HepG2 (cell line): ENCODE data around the gene PCYOX1L. TPM values are rescaled to one million over a fixed set of nuclear protein-coding genes. Genes with fewer than 3 reads are reported as not detected.
A peak's percentile ranks its signal among the peaks of the same experiment; 100 is the strongest.

Source experiments
- EEA1 ChIP-seq: sonication (generic); formaldehyde crosslinking; IDR thresholded peaks from 2 replicates; pipeline ENCODE4 v1.5.1; 2020; ENCODE audit warnings: mild to moderate bottlenecking, missing genetic modification reagents, borderline replicate concordance
- HDAC6 ChIP-seq: fragments of 200-600 bp; sonication (generic); IDR thresholded peaks from 2 replicates; pipeline ENCODE4 v1.7.0; 2017; ENCODE audit warnings: mild to moderate bottlenecking, antibody characterized with exemption, low read length, low read depth
- MYC ChIP-seq: sonication (generic); formaldehyde crosslinking; IDR thresholded peaks from 2 replicates; pipeline ENCODE4 v1.9.0; 2021; ENCODE audit warnings: missing genetic modification reagents, borderline replicate concordance
- RFXANK ChIP-seq: IDR thresholded peaks from 2 replicates; pipeline ENCODE4 v1.6.1; 2016
- XRCC5 ChIP-seq: fragments of 200-400 bp; formaldehyde crosslinking; optimal IDR thresholded peaks from 2 replicates; pipeline ENCODE3; 2017; ENCODE audit warnings: mild to moderate bottlenecking, low read length
- ZNF570 ChIP-seq: sonication (generic); formaldehyde crosslinking; IDR thresholded peaks from 2 replicates; pipeline ENCODE4 v1.4.0; 2020; ENCODE audit warnings: mild to moderate bottlenecking, missing genetic modification reagents, borderline replicate concordance
- ZNF577 ChIP-seq: sonication (generic); formaldehyde crosslinking; IDR thresholded peaks from 2 replicates; pipeline ENCODE4 v1.4.0; 2020; ENCODE audit warnings: mild to moderate bottlenecking, low read depth, missing genetic modification reagents, borderline replicate concordance
- ZNF614 ChIP-seq: IDR thresholded peaks from 2 replicates; pipeline ENCODE4 v1.6.1; 2018; ENCODE audit warnings: missing biosample characterization, missing genetic modification reagents, inconsistent platforms, borderline replicate concordance
- ZNF616 ChIP-seq: sonication (generic); formaldehyde crosslinking; IDR thresholded peaks from 2 replicates; pipeline ENCODE4 v1.5.0; 2020; ENCODE audit warnings: low read depth, mild to moderate bottlenecking, missing genetic modification reagents
- polyA plus RNA-seq, 8 experiments: library from polyadenylated mRNA; depleted of rRNA in 3 of 8; stranded (reverse) in 7 of 8; unstranded in 1 of 8; fragments of >200 nt; fragmentation: Illumina TruSeq in 4 of 8; extraction: Trizol in 4 of 8; gene quantifications; 2 replicates each; pipeline versions ENCODE4 v1.2.1 to v1.2.3, GENCODE V29; 2011 to 2016; ENCODE audit warnings: low read depth in 4 of 8, missing spikeins in 1 of 8, mixed read lengths in 1 of 8; ENCODE audit not compliant: insufficient read depth in 1 of 8
- total RNA-seq, 5 experiments: library from RNA; depleted of rRNA; stranded (reverse); fragments of >200 nt; fragmentation: Illumina TruSeq; extraction: Trizol; gene quantifications; 2 replicates each; pipeline ENCODE4 v1.2.3, GENCODE V29; 2016; ENCODE audit warnings: low read depth in 1 of 5
- TF ChIP-seq, protein P1 (sequence below), 2 experiments: fragments of 450-650 bp in 1 of 2; sonication (generic) in 1 of 2; formaldehyde crosslinking in 1 of 2; IDR thresholded peaks; 2 replicates each; pipeline versions ENCODE4 v1.6.1 to v1.8.0; 2016 to 2022; ENCODE audit warnings: antibody characterized with exemption in 1 of 2, mild to moderate bottlenecking in 1 of 2, missing genetic modification reagents in 1 of 2
- TF ChIP-seq, protein P2 (sequence below): sonication (generic); formaldehyde crosslinking; IDR thresholded peaks from 2 replicates; pipeline ENCODE4 v1.8.0; 2022; ENCODE audit warnings: mild to moderate bottlenecking, missing genetic modification reagents, moderate library complexity
- TF ChIP-seq, protein P3 (sequence below): sonication (generic); formaldehyde crosslinking; IDR thresholded peaks from 2 replicates; pipeline ENCODE4 v1.4.0; 2020; ENCODE audit warnings: missing genetic modification reagents
- TF ChIP-seq, protein P4 (sequence below), 2 experiments: sonication (generic) in 1 of 2; formaldehyde crosslinking in 1 of 2; IDR thresholded peaks; 2 replicates each; pipeline versions ENCODE4 v1.4.0 to v1.6.1; 2018 to 2020; ENCODE audit warnings: missing genetic modification reagents in 2 of 2, borderline replicate concordance in 1 of 2, low read depth in 1 of 2, mild to moderate bottlenecking in 1 of 2, missing biosample characterization in 1 of 2
- TF ChIP-seq, protein P5 (sequence below): sonication (generic); formaldehyde crosslinking; IDR thresholded peaks from 2 replicates; pipeline ENCODE4 v1.5.0; 2020; ENCODE audit warnings: missing genetic modification reagents

Gene PCYOX1L
- total and polyA plus RNA-seq, 2 of the 13 experiments (the other 11 are each of a cell fraction or from before 2014, with no cell fraction given) = 1.00 to 3.7 TPM

DNA sequence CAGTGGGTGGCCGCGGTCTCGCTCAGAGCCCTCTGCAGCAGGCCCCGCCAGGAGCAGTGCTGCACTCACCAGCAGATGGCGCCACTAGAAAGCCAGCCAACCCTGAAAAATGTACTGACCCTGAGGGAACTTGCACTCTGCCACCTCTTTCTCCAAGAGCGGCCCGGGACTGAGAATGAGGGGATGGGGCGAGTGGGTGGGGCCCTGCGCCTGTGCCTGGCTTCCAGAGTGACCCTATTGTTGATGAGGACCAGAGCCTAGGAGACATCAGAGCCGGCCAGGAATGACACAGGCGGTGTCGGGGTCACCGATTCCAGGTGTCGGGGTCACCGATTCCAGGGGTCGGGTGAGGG is 24.1 kb downstream of the PCYOX1L start (continued):
- TF ChIP-seq, protein P1, sequence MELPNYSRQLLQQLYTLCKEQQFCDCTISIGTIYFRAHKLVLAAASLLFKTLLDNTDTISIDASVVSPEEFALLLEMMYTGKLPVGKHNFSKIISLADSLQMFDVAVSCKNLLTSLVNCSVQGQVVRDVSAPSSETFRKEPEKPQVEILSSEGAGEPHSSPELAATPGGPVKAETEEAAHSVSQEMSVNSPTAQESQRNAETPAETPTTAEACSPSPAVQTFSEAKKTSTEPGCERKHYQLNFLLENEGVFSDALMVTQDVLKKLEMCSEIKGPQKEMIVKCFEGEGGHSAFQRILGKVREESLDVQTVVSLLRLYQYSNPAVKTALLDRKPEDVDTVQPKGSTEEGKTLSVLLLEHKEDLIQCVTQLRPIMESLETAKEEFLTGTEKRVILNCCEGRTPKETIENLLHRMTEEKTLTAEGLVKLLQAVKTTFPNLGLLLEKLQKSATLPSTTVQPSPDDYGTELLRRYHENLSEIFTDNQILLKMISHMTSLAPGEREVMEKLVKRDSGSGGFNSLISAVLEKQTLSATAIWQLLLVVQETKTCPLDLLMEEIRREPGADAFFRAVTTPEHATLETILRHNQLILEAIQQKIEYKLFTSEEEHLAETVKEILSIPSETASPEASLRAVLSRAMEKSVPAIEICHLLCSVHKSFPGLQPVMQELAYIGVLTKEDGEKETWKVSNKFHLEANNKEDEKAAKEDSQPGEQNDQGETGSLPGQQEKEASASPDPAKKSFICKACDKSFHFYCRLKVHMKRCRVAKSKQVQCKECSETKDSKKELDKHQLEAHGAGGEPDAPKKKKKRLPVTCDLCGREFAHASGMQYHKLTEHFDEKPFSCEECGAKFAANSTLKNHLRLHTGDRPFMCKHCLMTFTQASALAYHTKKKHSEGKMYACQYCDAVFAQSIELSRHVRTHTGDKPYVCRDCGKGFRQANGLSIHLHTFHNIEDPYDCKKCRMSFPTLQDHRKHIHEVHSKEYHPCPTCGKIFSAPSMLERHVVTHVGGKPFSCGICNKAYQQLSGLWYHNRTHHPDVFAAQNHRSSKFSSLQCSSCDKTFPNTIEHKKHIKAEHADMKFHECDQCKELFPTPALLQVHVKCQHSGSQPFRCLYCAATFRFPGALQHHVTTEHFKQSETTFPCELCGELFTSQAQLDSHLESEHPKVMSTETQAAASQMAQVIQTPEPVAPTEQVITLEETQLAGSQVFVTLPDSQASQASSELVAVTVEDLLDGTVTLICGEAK (IDR thresholded peaks at IDR 0.05) = no peak
- TF ChIP-seq, protein P1 (CRISPR knock-in tag; IDR thresholded peaks at IDR 0.05) = no peak
- peak; percentile 57 for TF ChIP-seq XRCC5
- TF ChIP-seq, protein P2, sequence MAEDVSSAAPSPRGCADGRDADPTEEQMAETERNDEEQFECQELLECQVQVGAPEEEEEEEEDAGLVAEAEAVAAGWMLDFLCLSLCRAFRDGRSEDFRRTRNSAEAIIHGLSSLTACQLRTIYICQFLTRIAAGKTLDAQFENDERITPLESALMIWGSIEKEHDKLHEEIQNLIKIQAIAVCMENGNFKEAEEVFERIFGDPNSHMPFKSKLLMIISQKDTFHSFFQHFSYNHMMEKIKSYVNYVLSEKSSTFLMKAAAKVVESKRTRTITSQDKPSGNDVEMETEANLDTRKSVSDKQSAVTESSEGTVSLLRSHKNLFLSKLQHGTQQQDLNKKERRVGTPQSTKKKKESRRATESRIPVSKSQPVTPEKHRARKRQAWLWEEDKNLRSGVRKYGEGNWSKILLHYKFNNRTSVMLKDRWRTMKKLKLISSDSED = no peak
- TF ChIP-seq, protein P3, sequence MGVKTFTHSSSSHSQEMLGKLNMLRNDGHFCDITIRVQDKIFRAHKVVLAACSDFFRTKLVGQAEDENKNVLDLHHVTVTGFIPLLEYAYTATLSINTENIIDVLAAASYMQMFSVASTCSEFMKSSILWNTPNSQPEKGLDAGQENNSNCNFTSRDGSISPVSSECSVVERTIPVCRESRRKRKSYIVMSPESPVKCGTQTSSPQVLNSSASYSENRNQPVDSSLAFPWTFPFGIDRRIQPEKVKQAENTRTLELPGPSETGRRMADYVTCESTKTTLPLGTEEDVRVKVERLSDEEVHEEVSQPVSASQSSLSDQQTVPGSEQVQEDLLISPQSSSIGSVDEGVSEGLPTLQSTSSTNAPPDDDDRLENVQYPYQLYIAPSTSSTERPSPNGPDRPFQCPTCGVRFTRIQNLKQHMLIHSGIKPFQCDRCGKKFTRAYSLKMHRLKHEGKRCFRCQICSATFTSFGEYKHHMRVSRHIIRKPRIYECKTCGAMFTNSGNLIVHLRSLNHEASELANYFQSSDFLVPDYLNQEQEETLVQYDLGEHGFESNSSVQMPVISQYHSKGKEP (CRISPR knock-in tag) = no peak
- TF ChIP-seq, protein P4, sequence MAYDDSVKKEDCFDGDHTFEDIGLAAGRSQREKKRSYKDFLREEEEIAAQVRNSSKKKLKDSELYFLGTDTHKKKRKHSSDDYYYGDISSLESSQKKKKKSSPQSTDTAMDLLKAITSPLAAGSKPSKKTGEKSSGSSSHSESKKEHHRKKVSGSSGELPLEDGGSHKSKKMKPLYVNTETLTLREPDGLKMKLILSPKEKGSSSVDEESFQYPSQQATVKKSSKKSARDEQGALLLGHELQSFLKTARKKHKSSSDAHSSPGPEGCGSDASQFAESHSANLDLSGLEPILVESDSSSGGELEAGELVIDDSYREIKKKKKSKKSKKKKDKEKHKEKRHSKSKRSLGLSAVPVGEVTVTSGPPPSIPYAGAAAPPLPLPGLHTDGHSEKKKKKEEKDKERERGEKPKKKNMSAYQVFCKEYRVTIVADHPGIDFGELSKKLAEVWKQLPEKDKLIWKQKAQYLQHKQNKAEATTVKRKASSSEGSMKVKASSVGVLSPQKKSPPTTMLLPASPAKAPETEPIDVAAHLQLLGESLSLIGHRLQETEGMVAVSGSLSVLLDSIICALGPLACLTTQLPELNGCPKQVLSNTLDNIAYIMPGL (CRISPR knock-in tag; IDR thresholded peaks at IDR 0.05; ENCODE audit: borderline replicate concordance in 1 of 2, low read depth in 1 of 2) = peak; percentile 65 to 79; a peak in 3 of 4 replicates
- no peak for TF ChIP-seq RFXANK (CRISPR knock-in tag)
- TF ChIP-seq HDAC6 = no peak
- TF ChIP-seq MYC (CRISPR knock-in tag) = no peak
- no peak for TF ChIP-seq ZNF614 (CRISPR knock-in tag)
- no peak for TF ChIP-seq ZNF570 (CRISPR knock-in tag)
- no peak for TF ChIP-seq ZNF616
- TF ChIP-seq, protein P5, sequence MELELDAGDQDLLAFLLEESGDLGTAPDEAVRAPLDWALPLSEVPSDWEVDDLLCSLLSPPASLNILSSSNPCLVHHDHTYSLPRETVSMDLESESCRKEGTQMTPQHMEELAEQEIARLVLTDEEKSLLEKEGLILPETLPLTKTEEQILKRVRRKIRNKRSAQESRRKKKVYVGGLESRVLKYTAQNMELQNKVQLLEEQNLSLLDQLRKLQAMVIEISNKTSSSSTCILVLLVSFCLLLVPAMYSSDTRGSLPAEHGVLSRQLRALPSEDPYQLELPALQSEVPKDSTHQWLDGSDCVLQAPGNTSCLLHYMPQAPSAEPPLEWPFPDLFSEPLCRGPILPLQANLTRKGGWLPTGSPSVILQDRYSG (CRISPR knock-in tag) = no peak
- TF ChIP-seq ZNF577 (CRISPR knock-in tag) = no peak
- TF ChIP-seq EEA1 = no peak
